AG09309 (cell line): ENCODE measurements around the gene SHISA6.

Source experiments
- DNase-seq: peaks from one replicate; pipeline ENCODE4 v3.0.0-alpha.2; 2010; ENCODE audit warnings: low read depth
- H3K4me3 ChIP-seq: 2 replicates; pipeline ENCODE4 v1.5.1; 2011; ENCODE audit warnings: mild to moderate bottlenecking, low read depth, low read length, moderate library complexity; ENCODE audit not compliant: control insufficient read depth
- TF ChIP-seq, protein P1 (sequence below): IDR thresholded peaks from 2 replicates; pipeline ENCODE4 v1.5.1; 2011; ENCODE audit warnings: mild to moderate bottlenecking, low read depth, low read length, inconsistent platforms; ENCODE audit not compliant: insufficient read depth, control insufficient read depth; ENCODE audit errors: missing control alignments

SHISA6 gene

DNA sequence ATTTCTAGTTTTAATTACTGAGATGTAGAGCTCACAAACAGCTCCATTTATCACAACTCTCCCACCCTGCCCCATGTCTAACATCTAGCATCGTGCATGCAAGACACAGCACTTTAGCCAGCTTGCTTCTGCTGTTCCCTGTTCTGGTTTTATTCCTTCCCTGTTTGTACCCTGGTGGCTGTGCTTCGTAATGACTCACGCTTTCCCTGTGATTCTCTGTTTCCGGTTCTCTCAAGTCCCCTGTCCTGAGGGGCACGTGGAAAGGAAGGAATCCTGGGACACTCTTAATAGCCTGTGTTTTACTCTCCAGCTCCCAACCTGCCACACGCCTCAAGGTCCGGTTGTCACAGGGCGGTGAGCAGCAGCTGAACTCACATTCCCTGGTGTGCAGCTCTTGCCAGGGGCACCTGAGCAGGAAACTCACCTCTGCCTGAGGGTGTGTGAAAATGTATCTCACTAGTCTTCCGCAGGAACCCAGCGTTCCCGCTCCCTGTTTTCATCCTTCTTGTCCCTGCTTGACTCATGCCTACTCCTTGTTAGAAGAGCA is 10.6 kb downstream of the SHISA6 start:
- TF ChIP-seq, protein P1, sequence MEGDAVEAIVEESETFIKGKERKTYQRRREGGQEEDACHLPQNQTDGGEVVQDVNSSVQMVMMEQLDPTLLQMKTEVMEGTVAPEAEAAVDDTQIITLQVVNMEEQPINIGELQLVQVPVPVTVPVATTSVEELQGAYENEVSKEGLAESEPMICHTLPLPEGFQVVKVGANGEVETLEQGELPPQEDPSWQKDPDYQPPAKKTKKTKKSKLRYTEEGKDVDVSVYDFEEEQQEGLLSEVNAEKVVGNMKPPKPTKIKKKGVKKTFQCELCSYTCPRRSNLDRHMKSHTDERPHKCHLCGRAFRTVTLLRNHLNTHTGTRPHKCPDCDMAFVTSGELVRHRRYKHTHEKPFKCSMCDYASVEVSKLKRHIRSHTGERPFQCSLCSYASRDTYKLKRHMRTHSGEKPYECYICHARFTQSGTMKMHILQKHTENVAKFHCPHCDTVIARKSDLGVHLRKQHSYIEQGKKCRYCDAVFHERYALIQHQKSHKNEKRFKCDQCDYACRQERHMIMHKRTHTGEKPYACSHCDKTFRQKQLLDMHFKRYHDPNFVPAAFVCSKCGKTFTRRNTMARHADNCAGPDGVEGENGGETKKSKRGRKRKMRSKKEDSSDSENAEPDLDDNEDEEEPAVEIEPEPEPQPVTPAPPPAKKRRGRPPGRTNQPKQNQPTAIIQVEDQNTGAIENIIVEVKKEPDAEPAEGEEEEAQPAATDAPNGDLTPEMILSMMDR: no peak

DNA sequence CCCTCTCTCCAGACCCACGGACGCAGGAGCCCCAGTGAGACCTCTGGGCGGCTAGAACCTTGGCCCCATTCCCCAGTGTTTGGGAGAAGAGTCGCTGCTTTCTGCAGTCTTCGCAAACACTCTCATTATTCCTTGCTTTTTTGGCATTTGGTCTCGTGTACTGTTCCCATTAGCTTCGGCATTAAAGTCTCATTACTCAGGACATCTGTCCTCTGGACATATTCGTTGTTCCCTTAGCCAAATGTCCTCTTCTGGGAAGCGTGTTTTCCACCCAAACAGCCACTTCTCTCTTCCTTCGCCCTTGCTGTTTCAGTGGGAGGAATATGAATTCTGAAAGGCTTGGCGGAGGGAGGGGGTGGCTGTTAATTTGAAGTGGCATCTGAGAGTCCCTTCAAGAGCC is 11.1 kb downstream of the SHISA6 start:
- no peak for DNase-seq
- no peak overlapping the region for H3K4me3 ChIP-seq
- TF ChIP-seq, protein P1: no peak

More for the DNA sequence above, 10.6 kb downstream of the SHISA6 start:
- no peak for DNase-seq
- no peak overlapping the region for H3K4me3 ChIP-seq

DNA sequence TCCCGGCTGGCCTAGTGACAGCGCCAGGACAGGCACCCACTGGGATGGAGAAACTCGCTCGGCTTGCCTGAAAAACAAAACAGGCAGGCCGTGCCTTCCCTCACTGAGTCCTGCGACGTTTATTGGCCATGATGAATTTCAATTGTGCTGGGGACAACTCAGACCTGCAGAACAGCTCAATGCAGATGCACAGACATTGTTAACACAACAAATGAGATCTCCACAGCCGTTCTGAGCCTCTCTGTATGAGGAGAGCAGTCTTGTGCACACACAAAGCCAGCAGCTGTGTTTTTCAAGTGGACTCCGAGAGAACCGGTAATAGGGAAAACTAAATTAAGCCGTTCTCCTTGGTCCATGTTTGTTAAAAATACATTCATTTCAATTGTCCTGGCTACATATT is 15.9 kb downstream of the SHISA6 start:
- no peak for DNase-seq
- H3K4me3 ChIP-seq: no peak overlapping the region
- TF ChIP-seq, protein P1: no peak

DNA sequence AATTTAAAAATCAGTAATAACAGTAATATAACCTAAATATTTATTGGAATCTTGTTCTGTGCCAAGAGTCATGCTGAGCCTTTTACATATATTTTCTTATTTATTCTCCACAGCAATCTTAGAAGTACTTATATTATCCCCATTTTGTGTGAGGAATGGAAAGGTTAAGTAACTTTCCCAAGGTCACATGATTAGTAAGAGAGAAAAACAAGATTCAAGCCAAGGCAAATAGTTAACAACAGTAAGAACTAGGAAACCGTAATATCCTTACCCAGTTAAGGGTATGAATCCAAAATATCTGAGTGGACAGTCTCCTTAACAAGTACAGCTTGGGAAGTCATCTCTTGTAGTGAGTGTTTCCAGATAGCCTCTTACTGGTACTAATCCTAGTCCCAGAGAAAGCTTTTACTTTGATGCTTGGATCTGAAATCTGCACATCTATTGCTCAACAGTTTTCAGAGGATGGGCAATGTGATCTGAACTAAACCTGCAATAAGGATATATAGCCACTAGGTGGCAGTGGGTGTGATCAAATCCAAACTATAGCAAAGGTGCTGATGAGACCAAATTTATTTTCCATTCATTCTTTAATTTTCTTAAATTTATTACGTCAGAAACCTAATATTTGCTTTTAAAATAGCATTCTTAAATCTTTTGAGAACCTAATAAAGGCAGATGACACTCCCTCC is 23.3 kb downstream of the SHISA6 start:
- no peak overlapping the region for H3K4me3 ChIP-seq
- DNase-seq: no peak
- TF ChIP-seq, protein P1: no peak

DNA sequence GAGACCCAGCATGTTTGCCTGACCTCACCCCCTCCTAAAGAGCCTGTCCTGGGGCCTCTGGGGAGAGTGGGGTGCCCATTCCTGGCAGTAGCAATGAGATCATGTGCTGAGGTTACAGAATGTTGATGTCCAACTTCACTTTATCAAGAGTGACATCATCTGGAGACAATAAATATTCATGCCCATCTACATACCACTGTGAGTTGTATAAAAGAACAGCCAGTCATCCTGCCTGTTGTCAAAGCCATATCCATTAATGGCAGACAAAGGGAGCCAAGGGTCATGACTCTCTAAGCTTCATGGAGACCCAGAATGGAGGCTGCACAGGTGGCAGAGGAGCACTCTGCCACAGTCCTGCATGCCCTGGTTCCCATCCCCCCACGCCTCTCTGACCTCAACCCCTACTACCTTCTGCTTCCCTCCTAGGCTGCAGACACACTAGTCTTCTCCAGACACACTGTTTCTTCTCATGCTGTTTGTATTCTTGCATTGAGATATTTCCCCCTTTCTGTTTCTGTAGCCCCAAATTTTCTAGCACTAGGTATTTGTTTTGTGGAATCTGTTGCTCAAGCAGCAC is 27.1 kb downstream of the SHISA6 start:
- no peak overlapping the region for H3K4me3 ChIP-seq
- TF ChIP-seq, protein P1: no peak
- no peak for DNase-seq

DNA sequence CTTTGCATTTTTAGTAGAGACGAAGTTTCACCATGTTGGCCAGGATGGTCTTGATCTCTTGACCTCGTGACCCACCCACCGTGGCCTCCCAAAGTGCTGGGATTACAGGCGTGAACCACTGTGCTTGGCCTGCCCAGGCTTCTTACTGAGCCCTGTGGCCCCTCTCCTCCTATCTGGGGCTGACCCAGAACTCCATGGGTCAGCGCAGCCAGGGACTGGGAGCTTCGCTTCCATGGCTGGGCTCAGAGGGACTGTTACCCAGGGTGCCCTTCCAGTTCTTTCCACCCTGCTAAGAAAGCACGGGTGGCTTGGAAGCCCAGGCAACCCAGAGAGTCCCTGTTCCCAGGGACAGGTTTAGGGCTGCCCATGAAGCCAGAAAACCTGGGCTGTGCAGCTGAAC is 28.2 kb downstream of the SHISA6 start:
- H3K4me3 ChIP-seq: no peak overlapping the region
- no peak for DNase-seq
- TF ChIP-seq, protein P1: no peak
